ENCODE measurements around the gene KRTAP4-3.

DNA sequence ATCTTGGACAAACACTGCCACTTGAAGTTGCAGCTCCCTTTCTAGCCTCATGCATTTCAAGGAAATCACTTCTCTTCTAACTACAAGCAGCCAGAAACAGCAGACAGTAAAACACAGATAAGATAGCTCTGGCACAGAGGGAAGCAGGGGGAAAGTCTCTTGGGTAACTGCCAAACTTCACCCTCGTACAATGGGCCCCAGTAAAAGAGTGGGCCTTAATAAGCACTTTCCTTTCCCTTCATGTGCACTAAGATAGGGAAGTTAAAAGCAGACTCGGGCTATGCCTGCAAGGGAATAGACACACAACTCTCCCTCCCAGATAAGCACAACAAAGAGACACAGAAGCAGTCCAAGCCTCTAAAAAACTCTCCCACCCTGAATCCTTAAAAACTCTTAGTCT is 14.2 kb downstream of the KRTAP4-3 start:
- TF ChIP-seq POLR2A (IDR thresholded peaks at IDR 0.05) (no peak), CTCF (IDR thresholded peaks at IDR 0.05) (no peak), EP300 (IDR thresholded peaks at IDR 0.05) (no peak)
